SJSA1 (cell line): ENCODE data around the gene SP6. TPM values are rescaled to one million over a fixed set of nuclear protein-coding genes. Genes with fewer than 3 reads are reported as not detected.

ENCODE experiments used
- DNase-seq, 2 experiments: peaks; one replicate each; pipeline ENCODE4 v3.0.0-alpha.2; 2015 to 2020; ENCODE audit warnings: low spot score in 2 of 2, low read depth in 1 of 2
- H3K27ac ChIP-seq: fragments of 250-450 bp; sonication (Bioruptor Pico); 2 replicates; pipeline ENCODE4 v1.5.1; 2020; ENCODE audit warnings: mild to moderate bottlenecking, moderate library complexity
- H3K27me3 ChIP-seq: fragments of 250-450 bp; sonication (Bioruptor Pico); replicated peaks from 2 replicates; pipeline ENCODE4 v1.5.1; 2020; ENCODE audit warnings: mild to moderate bottlenecking, moderate library complexity
- H3K36me3 ChIP-seq: fragments of 250-450 bp; sonication (Bioruptor Pico); 2 replicates; pipeline ENCODE4 v1.5.1; 2020; ENCODE audit warnings: mild to moderate bottlenecking
- H3K4me1 ChIP-seq: fragments of 250-450 bp; sonication (Bioruptor Pico); replicated peaks from 2 replicates; pipeline ENCODE4 v1.6.1; 2021; ENCODE audit warnings: mild to moderate bottlenecking
- H3K4me3 ChIP-seq: fragments of 250-450 bp; sonication (Bioruptor Pico); 2 replicates; pipeline ENCODE4 v1.5.1; 2020; ENCODE audit warnings: mild to moderate bottlenecking
- H3K9me3 ChIP-seq: fragments of 250-450 bp; sonication (Bioruptor Pico); replicated peaks from 2 replicates; pipeline ENCODE4 v1.5.1; 2020; ENCODE audit warnings: mild to moderate bottlenecking
- total RNA-seq: library from RNA; depleted of rRNA; stranded (reverse); fragments of >200 nt; shearing (Covaris generic); gene quantifications from 2 replicates; pipeline ENCODE4 v1.2.3, GENCODE V29; 2014; rRNA removed

SP6 gene
- total RNA-seq, 1 experiment from 2014 or later, result not detected

- Histone ChIP-seq H3K36me3 (peaks cover 5% of the 10 kb centered on the region; the same call in 1 of the 2 replicates), H3K9me3 (no peaks in the 10 kb centered on the region), H3K27ac (no peak overlapping the region), H3K4me3 (no peak overlapping the region), H3K4me1 (no peaks in the 10 kb centered on the region), H3K27me3 (peaks cover 25% of the 10 kb centered on the region)
- DNase-seq, result peak; percentile 30 to 54
Measured at GRCh38 chr17:47802341-47803022, 48.5 kb downstream of the SP6 start.

- Histone ChIP-seq H3K27ac (no peak overlapping the region), H3K27me3 (peaks cover 25% of the 10 kb centered on the region), H3K36me3 (no peaks in the 10 kb centered on the region), H3K9me3 (no peaks in the 10 kb centered on the region), H3K4me1 (no peaks in the 10 kb centered on the region), H3K4me3 (no peak overlapping the region)
- DNase-seq, result no peak
Measured at GRCh38 chr17:47801906-47802305, 49.1 kb downstream of the SP6 start.

- H3K27me3 ChIP-seq, result peaks cover 26% of the 10 kb centered on the region
- H3K4me1 ChIP-seq, result no peaks in the 10 kb centered on the region
- DNase-seq, result no peak
- H3K27ac ChIP-seq, result no peak overlapping the region
- H3K4me3 ChIP-seq, result no peak overlapping the region
- H3K9me3 ChIP-seq, result no peaks in the 10 kb centered on the region
- no peaks in the 10 kb centered on the region for H3K36me3 ChIP-seq
Measured at GRCh38 chr17:47801176-47801765, 49.7 kb downstream of the SP6 start.

GRCh38 chr17:47800686-47801085 is 50.3 kb downstream of the SP6 start:
- Histone ChIP-seq H3K36me3 (no peaks in the 10 kb centered on the region), H3K27ac (no peak overlapping the region), H3K27me3 (peaks cover 32% of the 10 kb centered on the region), H3K4me1 (no peaks in the 10 kb centered on the region), H3K9me3 (no peaks in the 10 kb centered on the region), H3K4me3 (no peak overlapping the region)
- DNase-seq, result peak in 1 of 2 experiments; percentile 41

GRCh38 chr17:47797797-47798196 is 53.2 kb downstream of the SP6 start:
- Histone ChIP-seq H3K27me3 (peaks cover 59% of the 10 kb centered on the region), H3K27ac (no peak overlapping the region), H3K4me3 (no peak overlapping the region), H3K36me3 (no peaks in the 10 kb centered on the region), H3K4me1 (no peaks in the 10 kb centered on the region), H3K9me3 (no peaks in the 10 kb centered on the region)
- peak in 1 of 2 experiments; percentile 31 for DNase-seq

Other genes with a start within 250 kb of the SP6 start
- 571 and 681 TPM in 2 replicates for gene KPNB1, start 201.2 kb downstream of the SP6 start, total RNA-seq
- 3.5 and 4.5 TPM in 2 replicates for gene TBKBP1, start 157.0 kb downstream of the SP6 start, total RNA-seq
- 0.22 TPM in 1 of 2 replicates, not detected in the other for gene TBX21, start 117.9 kb downstream of the SP6 start, total RNA-seq
- 6.2 and 6.4 TPM in 2 replicates for gene OSBPL7, start 29.4 kb downstream of the SP6 start, total RNA-seq
- gene MRPL10, start 19.6 kb downstream of the SP6 start, total RNA-seq, result 27.3 and 54.7 TPM in 2 replicates
- not detected in 2 replicates for gene LRRC46, start 19.5 kb downstream of the SP6 start, total RNA-seq
- gene SCRN2, start 9.9 kb downstream of the SP6 start, total RNA-seq, result 39.5 and 41.1 TPM in 2 replicates
- 1.8 and 2.1 TPM in 2 replicates for gene SP2, start 45.1 kb upstream of the SP6 start, total RNA-seq
- gene PNPO, start 90.4 kb upstream of the SP6 start, total RNA-seq, result 34.3 and 94.6 TPM in 2 replicates
- gene PRR15L, start 106.7 kb upstream of the SP6 start, total RNA-seq, result not detected in 2 replicates
- 89.5 and 94.9 TPM in 2 replicates for gene CDK5RAP3, start 120.0 kb upstream of the SP6 start, total RNA-seq
- gene COPZ2, start 186.6 kb upstream of the SP6 start, total RNA-seq, result 21.1 and 45.2 TPM in 2 replicates
- 61.8 and 200 TPM in 2 replicates for gene NFE2L1, start 197.2 kb upstream of the SP6 start, total RNA-seq